ENCODE measurements around the gene ZNF385B.

The ZNF385B gene

GRCh38 chr2:179446476-179447141 is 414.8 kb downstream of the ZNF385B start:
- no peak overlapping the region for H3K4me3 ChIP-seq (ENCODE audit: low read depth, low read length)
- TF ChIP-seq CTCF (conservative IDR thresholded peaks at IDR 0.05; ENCODE audit: low read depth, low read length) = no peak
- DNase-seq (ENCODE audit: low read depth) = no peak

- peak; percentile 49 for DNase-seq (ENCODE audit: low read depth)
- no peak for TF ChIP-seq CTCF (conservative IDR thresholded peaks at IDR 0.05; ENCODE audit: low read depth, low read length)
- no peak overlapping the region for H3K4me3 ChIP-seq (ENCODE audit: low read depth, low read length)
Measured at GRCh38 chr2:179444056-179444455, 417.4 kb downstream of the ZNF385B start.

- H3K4me3 ChIP-seq (ENCODE audit: low read depth, low read length) = no peak overlapping the region
- no peak for TF ChIP-seq CTCF (conservative IDR thresholded peaks at IDR 0.05; ENCODE audit: low read depth, low read length)
- DNase-seq (ENCODE audit: low read depth) = no peak
Measured at GRCh38 chr2:179443180-179443579, 418.2 kb downstream of the ZNF385B start.

- no peak for TF ChIP-seq CTCF (conservative IDR thresholded peaks at IDR 0.05; ENCODE audit: low read depth, low read length)
- DNase-seq (ENCODE audit: low read depth) = no peak
- H3K4me3 ChIP-seq (ENCODE audit: low read depth, low read length) = no peak overlapping the region
Measured at GRCh38 chr2:179442206-179442605, 419.2 kb downstream of the ZNF385B start.

- no peak overlapping the region for H3K4me3 ChIP-seq (ENCODE audit: low read depth, low read length)
- DNase-seq (ENCODE audit: low read depth) = no peak
- TF ChIP-seq CTCF (conservative IDR thresholded peaks at IDR 0.05; ENCODE audit: low read depth, low read length) = no peak
Measured at GRCh38 chr2:179441551-179441950, 419.9 kb downstream of the ZNF385B start.

GRCh38 chr2:179440642-179441251 is 420.7 kb downstream of the ZNF385B start:
- TF ChIP-seq CTCF (conservative IDR thresholded peaks at IDR 0.05; ENCODE audit: low read depth, low read length) = peak; percentile 72
- peak; percentile 71 for DNase-seq (ENCODE audit: low read depth)
- H3K4me3 ChIP-seq (ENCODE audit: low read depth, low read length) = no peak overlapping the region

- DNase-seq (ENCODE audit: low read depth) = no peak
- no peak for TF ChIP-seq CTCF (conservative IDR thresholded peaks at IDR 0.05; ENCODE audit: low read depth, low read length)
- no peak overlapping the region for H3K4me3 ChIP-seq (ENCODE audit: low read depth, low read length)
Measured at GRCh38 chr2:179438654-179439053, 422.8 kb downstream of the ZNF385B start.

All from choroid plexus epithelial cell (primary cell).